PC-9 (cell line): Measurements from ENCODE around the gene CCDC86.

Source experiments
- EZH2 ChIP-seq: fragments of 200-600 bp; sonication (generic); IDR thresholded peaks from 2 replicates; pipeline ENCODE4 v1.8.0; 2017; ENCODE audit warnings: antibody characterized with exemption, low read depth
- TF ChIP-seq, protein P1 (sequence below): fragments of 200-600 bp; sonication (generic); conservative IDR thresholded peaks from 2 replicates; pipeline ENCODE4 v1.6.1; 2017; ENCODE audit warnings: mixed run types, antibody characterized with exemption, mild to moderate bottlenecking, moderate library complexity

DNA sequence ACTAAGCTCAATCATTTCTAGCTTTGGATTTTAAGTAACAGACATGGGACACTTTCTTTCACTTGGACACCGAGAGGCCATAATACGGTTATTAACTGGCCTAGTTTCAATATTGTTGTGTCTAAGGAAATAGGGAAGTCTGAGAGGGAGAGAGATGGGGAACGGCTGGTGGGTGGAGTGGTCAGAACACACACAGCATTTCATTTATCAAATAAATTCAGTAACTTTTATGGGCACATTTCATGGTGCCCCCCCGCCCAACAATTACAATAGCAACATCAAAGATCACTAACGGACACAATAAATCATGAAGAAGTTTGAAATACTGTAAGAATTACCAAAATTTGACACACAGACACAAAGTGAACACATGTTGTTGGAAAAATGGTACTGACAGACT, 53.8 kb downstream of the CCDC86 start:
- TF ChIP-seq EZH2, result no peak
- TF ChIP-seq, protein P1, sequence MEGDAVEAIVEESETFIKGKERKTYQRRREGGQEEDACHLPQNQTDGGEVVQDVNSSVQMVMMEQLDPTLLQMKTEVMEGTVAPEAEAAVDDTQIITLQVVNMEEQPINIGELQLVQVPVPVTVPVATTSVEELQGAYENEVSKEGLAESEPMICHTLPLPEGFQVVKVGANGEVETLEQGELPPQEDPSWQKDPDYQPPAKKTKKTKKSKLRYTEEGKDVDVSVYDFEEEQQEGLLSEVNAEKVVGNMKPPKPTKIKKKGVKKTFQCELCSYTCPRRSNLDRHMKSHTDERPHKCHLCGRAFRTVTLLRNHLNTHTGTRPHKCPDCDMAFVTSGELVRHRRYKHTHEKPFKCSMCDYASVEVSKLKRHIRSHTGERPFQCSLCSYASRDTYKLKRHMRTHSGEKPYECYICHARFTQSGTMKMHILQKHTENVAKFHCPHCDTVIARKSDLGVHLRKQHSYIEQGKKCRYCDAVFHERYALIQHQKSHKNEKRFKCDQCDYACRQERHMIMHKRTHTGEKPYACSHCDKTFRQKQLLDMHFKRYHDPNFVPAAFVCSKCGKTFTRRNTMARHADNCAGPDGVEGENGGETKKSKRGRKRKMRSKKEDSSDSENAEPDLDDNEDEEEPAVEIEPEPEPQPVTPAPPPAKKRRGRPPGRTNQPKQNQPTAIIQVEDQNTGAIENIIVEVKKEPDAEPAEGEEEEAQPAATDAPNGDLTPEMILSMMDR, result no peak
